Raji (cell line): ENCODE results near the gene PHC2.

Experiments used
- POLR2A ChIP-seq: IDR thresholded peaks from 2 replicates; pipeline ENCODE4 v1.6.1; 2011; ENCODE audit warnings: low read depth, low read length, control low read depth; ENCODE audit not compliant: insufficient read depth

The PHC2 gene

GRCh38 chr1:33436557-33437285 is 5.8 kb upstream of the PHC2 start:
- no peak for TF ChIP-seq POLR2A

GRCh38 chr1:33435096-33435820 is 4.4 kb upstream of the PHC2 start:
- no peak for TF ChIP-seq POLR2A

- no peak for TF ChIP-seq POLR2A
Observed at GRCh38 chr1:33434363-33434750, 3.5 kb upstream of the PHC2 start.

- TF ChIP-seq POLR2A = no peak
Observed at GRCh38 chr1:33433509-33434362, 2.8 kb upstream of the PHC2 start.

- TF ChIP-seq POLR2A = no peak
Observed at GRCh38 chr1:33429856-33430691, 821 bp downstream of the PHC2 start.

- TF ChIP-seq POLR2A = no peak
Observed at GRCh38 chr1:33429332-33429731, 1.6 kb downstream of the PHC2 start.

- TF ChIP-seq POLR2A = no peak
Observed at GRCh38 chr1:33428661-33429060, 2.2 kb downstream of the PHC2 start.

- TF ChIP-seq POLR2A = no peak
Observed at GRCh38 chr1:33426916-33427315, 4.0 kb downstream of the PHC2 start.

- TF ChIP-seq POLR2A = no peak
Observed at GRCh38 chr1:33425900-33426299, 5.0 kb downstream of the PHC2 start.

GRCh38 chr1:33424610-33425009 is 6.3 kb downstream of the PHC2 start:
- TF ChIP-seq POLR2A = no peak

GRCh38 chr1:33424205-33424604 is 6.7 kb downstream of the PHC2 start:
- no peak for TF ChIP-seq POLR2A

GRCh38 chr1:33420870-33421775 is 9.8 kb downstream of the PHC2 start:
- TF ChIP-seq POLR2A = no peak

- TF ChIP-seq POLR2A = no peak
Observed at GRCh38 chr1:33418811-33419210, 12.1 kb downstream of the PHC2 start.

GRCh38 chr1:33414879-33415278 is 16.0 kb downstream of the PHC2 start:
- no peak for TF ChIP-seq POLR2A
